A172 (cell line): ENCODE results near the gene PSENEN. TPM values are rescaled to one million over a fixed set of nuclear protein-coding genes. Genes with fewer than 3 reads are reported as not detected.
A peak's percentile ranks its signal among the peaks of the same experiment; 100 is the strongest.

Source experiments
- DNase-seq: peaks from one replicate; pipeline ENCODE4 v3.0.0-alpha.2; 2015; ENCODE audit warnings: low spot score
- total RNA-seq: library from RNA; depleted of rRNA; stranded (reverse); fragments of >200 nt; shearing (Covaris generic); gene quantifications from 2 replicates; pipeline ENCODE4 v1.2.3, GENCODE V29; 2014

Gene PSENEN
- total RNA-seq, 1 experiment from 2014 or later, result 37.1 TPM

GRCh38 chr19:35733180-35734125, 12.0 kb upstream of the PSENEN start:
- no peak for DNase-seq

GRCh38 chr19:35734273-35734672, 11.2 kb upstream of the PSENEN start:
- no peak for DNase-seq

GRCh38 chr19:35734889-35735288, 10.6 kb upstream of the PSENEN start:
- no peak for DNase-seq

- no peak for DNase-seq
Observed at GRCh38 chr19:35736913-35737886, 8.3 kb upstream of the PSENEN start.

- no peak for DNase-seq
Observed at GRCh38 chr19:35738021-35738886, 7.2 kb upstream of the PSENEN start.

- DNase-seq, result no peak
Observed at GRCh38 chr19:35738887-35739229, 6.6 kb upstream of the PSENEN start.

- DNase-seq, result no peak
Observed at GRCh38 chr19:35739275-35740107, 6.0 kb upstream of the PSENEN start.

GRCh38 chr19:35740108-35740422, 5.4 kb upstream of the PSENEN start:
- DNase-seq, result no peak

- DNase-seq, result peak; percentile 92
Observed at GRCh38 chr19:35740423-35741202, 4.8 kb upstream of the PSENEN start.

GRCh38 chr19:35741203-35741515, 4.3 kb upstream of the PSENEN start:
- DNase-seq, result no peak

- DNase-seq, result no peak
Observed at GRCh38 chr19:35742121-35742724, 3.2 kb upstream of the PSENEN start, which contains the start of gene IGFLR1. IGFLR1 (minus strand) TSS chr19:35742452; CDS start chr19:35741180, 1,272 bp downstream.

GRCh38 chr19:35743640-35744429, 1.6 kb upstream of the PSENEN start:
- DNase-seq, result no peak

GRCh38 chr19:35744430-35745327, 772 bp upstream of the PSENEN start:
- peak; percentile 95 for DNase-seq

GRCh38 chr19:35746087-35746462, 624 bp downstream of the PSENEN start:
- no peak for DNase-seq

GRCh38 chr19:35746531-35746930, 1.1 kb downstream of the PSENEN start:
- no peak for DNase-seq

- peak; percentile 99 for DNase-seq
Observed at GRCh38 chr19:35748106-35749020, 2.9 kb downstream of the PSENEN start, which contains the start of gene LIN37. LIN37 (plus strand) TSS chr19:35748576; CDS start chr19:35748725, 149 bp downstream.
